PFSK-1 (cell line): ENCODE results near the gene DNPH1.

Experiments
- FOXP2 ChIP-seq: optimal IDR thresholded peaks from 2 replicates; pipeline ENCODE3; 2011; ENCODE audit warnings: borderline replicate concordance, control low read depth, inconsistent platforms; ENCODE audit not compliant: insufficient read depth; ENCODE audit errors: extremely low read length, extremely low read depth
- POLR2AphosphoS5 ChIP-seq: IDR thresholded peaks from 2 replicates; pipeline ENCODE4 v1.6.1; 2012; ENCODE audit warnings: low read depth, mild to moderate bottlenecking, control low read depth, low read length, moderate library complexity
- REST ChIP-seq, 2 experiments: IDR thresholded peaks; 2 replicates each; pipeline versions ENCODE4 v1.6.1 to v1.8.0; 2011 to 2012; ENCODE audit warnings: low read depth in 2 of 2, low read length in 2 of 2, control low read depth in 1 of 2, inconsistent platforms in 1 of 2, mild to moderate bottlenecking in 1 of 2, moderate library complexity in 1 of 2; ENCODE audit not compliant: insufficient read depth in 1 of 2
- SIN3A ChIP-seq: IDR thresholded peaks from 2 replicates; pipeline ENCODE4 v1.6.1; 2012; ENCODE audit warnings: mild to moderate bottlenecking, low read length, moderate library complexity, borderline replicate concordance; ENCODE audit not compliant: insufficient read depth
- TAF1 ChIP-seq: IDR thresholded peaks from 2 replicates; pipeline ENCODE4 v1.6.1; 2012; ENCODE audit warnings: low read length, control low read depth, borderline replicate concordance; ENCODE audit not compliant: insufficient read depth

Gene DNPH1

DNA sequence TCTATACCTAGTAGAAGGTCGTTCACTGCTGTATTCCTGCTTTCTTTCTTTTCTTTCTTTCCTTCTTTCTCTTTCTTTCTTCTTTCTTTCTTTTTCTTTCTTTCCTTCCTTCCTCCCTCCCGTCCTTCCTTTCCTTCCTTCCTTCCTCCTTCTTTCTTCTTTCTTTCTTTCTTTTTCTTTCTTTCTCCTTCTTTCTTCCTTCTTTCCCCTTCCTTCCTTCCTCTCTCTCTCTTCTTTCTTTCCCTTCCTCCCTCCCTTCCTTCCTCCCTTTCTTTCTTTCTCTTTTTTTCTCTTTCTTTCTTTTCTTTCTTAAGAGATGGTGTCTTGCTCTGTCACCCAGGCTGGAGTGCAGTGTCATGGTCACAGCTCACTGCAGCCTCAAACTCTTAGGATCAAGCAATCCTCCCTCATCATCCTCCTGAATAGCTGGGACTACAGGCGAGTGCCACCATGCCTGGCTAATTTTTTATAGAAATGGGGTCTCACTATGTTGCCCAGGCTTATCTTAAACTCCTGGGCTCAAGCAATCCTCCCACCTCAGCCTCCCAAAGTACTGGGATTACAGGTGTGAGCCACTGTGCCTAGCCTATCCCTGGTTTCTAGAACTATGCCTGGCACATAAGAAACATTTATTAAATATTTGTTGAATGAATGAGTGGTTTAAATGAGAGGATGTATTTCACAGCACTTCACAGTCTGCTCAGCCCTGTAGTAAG, 2.6 kb upstream of the DNPH1 start:
- TF ChIP-seq REST (IDR thresholded peaks at IDR 0.05; ENCODE audit: insufficient read depth in 1 of 2, low read depth in 2 of 2, low read length in 2 of 2) = no peak
- TF ChIP-seq FOXP2 = no peak
- no peak for TF ChIP-seq TAF1
- no peak for TF ChIP-seq POLR2AphosphoS5
- TF ChIP-seq SIN3A = no peak

DNA sequence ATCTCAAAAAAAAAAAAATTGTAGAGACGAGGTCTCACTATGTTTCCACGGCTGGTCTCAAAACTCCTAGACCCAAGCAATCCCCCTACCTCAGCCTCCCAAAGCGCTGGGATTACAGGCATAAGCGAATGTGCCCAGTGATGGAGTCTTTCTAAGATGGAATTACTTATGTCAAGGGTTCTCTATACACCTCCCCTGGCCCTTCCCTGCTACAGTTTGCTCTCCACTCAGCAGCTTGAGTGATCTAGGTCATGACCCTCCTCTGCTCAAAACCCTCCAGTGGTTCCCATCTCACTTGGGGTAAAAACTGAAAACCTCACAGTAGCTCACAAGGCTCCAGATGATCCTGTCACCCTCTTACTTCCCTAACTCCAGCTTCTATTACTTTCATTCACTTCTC, 1.8 kb upstream of the DNPH1 start:
- TF ChIP-seq SIN3A (no peak), REST (IDR thresholded peaks at IDR 0.05; ENCODE audit: insufficient read depth in 1 of 2, low read depth in 2 of 2, low read length in 2 of 2) (no peak), FOXP2 (no peak), POLR2AphosphoS5 (no peak), TAF1 (no peak)

DNA sequence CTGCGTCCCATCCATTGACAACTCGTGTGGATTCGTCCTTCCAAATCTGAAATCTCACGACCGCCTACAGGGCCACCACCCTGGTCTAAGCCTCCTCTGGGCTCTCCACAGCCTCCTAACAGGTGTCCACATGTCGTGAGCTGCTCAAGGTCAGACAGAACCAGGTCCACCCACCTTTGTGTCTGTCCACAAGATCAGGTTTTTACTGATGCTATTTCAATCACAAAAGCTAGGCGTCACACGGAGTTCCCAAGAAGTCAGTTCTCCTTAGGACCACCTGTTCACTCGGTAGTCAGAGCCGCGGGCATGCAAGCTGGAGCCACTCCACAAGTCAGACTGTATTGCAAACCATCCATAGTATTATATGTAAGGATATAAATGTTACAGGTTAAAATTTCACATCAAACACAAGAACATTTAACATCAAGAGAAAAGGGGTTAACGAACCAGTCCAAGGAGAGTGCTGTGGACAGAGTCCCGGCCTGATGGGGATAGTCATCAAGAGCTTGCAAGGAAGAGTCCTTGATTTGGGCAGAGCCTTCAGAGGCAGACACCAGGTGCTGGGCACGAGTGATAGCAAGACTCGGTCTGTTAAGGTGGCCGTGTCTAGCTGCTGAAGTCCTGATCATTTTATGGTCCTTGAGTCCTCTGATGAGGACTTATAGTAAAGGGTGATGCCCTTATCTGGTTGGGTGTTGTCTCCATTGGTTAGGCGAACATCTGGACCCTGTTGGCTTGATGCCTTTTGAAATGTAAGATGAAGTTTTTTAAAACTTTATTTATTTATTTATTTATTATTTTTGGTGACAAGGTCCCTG, 731 bp upstream of the DNPH1 start:
- TF ChIP-seq TAF1 = no peak
- TF ChIP-seq REST (IDR thresholded peaks at IDR 0.05; ENCODE audit: insufficient read depth in 1 of 2, low read depth in 2 of 2, low read length in 2 of 2) = no peak
- no peak for TF ChIP-seq SIN3A
- TF ChIP-seq POLR2AphosphoS5 = no peak
- no peak for TF ChIP-seq FOXP2

GRCh38 chr6:43226192-43226851, 3.0 kb downstream of the DNPH1 start:
- TF ChIP-seq SIN3A (no peak), TAF1 (no peak), POLR2AphosphoS5 (no peak), REST (IDR thresholded peaks at IDR 0.05; ENCODE audit: insufficient read depth in 1 of 2, low read depth in 2 of 2, low read length in 2 of 2) (no peak), FOXP2 (no peak)
